ENCODE results near the gene ATN1.
A peak's percentile ranks its signal among the peaks of the same experiment; 100 is the strongest.
"Not testable (repeated sequence)": the region's sequence is repeated elsewhere in the genome, so short reads cannot be mapped to it uniquely, and the experiment has no call there.

ATN1 gene

GRCh38 chr12:6904280-6905276, 23.2 kb upstream of the ATN1 start, which contains the start of gene LRRC23:
LRRC23 (plus strand) TSS chr12:6904822; CDS start chr12:6905634, 812 bp downstream.
- DNase-seq (ENCODE audit: low spot score), result peak; percentile 98

- DNase-seq (ENCODE audit: low spot score), result no peak
Observed at GRCh38 chr12:6905414-6906040, 22.2 kb upstream of the ATN1 start.

GRCh38 chr12:6908141-6908540, 19.6 kb upstream of the ATN1 start:
- not testable (repeated sequence) for DNase-seq (ENCODE audit: low spot score)

- DNase-seq (ENCODE audit: low spot score), result no peak
Observed at GRCh38 chr12:6909421-6910145, 18.2 kb upstream of the ATN1 start.

GRCh38 chr12:6912164-6912935, 15.4 kb upstream of the ATN1 start:
- DNase-seq (ENCODE audit: low spot score), result no peak

GRCh38 chr12:6914246-6914946, 13.4 kb upstream of the ATN1 start, which contains the start of gene ENO2:
ENO2 (plus strand) TSS chr12:6914580; CDS start chr12:6915833, 1,253 bp downstream.
- no peak for DNase-seq (ENCODE audit: low spot score)

GRCh38 chr12:6914947-6915788, 12.6 kb upstream of the ATN1 start:
- no peak for DNase-seq (ENCODE audit: low spot score)

GRCh38 chr12:6915789-6916285, 11.9 kb upstream of the ATN1 start:
- no peak for DNase-seq (ENCODE audit: low spot score)

GRCh38 chr12:6916426-6917200, 11.1 kb upstream of the ATN1 start:
- DNase-seq (ENCODE audit: low spot score), result no peak

- DNase-seq (ENCODE audit: low spot score), result no peak
Observed at GRCh38 chr12:6917491-6918231, 10.1 kb upstream of the ATN1 start.

GRCh38 chr12:6919588-6919987, 8.2 kb upstream of the ATN1 start:
- no peak for DNase-seq (ENCODE audit: low spot score)

- DNase-seq (ENCODE audit: low spot score), result no peak
Observed at GRCh38 chr12:6921539-6921938, 6.2 kb upstream of the ATN1 start.

- peak; percentile 58 for DNase-seq (ENCODE audit: low spot score)
Observed at GRCh38 chr12:6921996-6922946, 5.5 kb upstream of the ATN1 start.

- DNase-seq (ENCODE audit: low spot score), result no peak
Observed at GRCh38 chr12:6923003-6923732, 4.6 kb upstream of the ATN1 start.

GRCh38 chr12:6923851-6924250, 3.9 kb upstream of the ATN1 start:
- DNase-seq (ENCODE audit: low spot score), result no peak

GRCh38 chr12:6925239-6925539, 2.6 kb upstream of the ATN1 start:
- no peak for DNase-seq (ENCODE audit: low spot score)

Measured in NAMALWA (cell line).